ENCODE measurements around the gene MYO18B.

MYO18B gene

GRCh38 chr22:26008587-26008986 is 266.6 kb downstream of the MYO18B start:
- DNase-seq: no peak

- DNase-seq: no peak
These were observed 274.9 kb downstream of the MYO18B start for GRCh38 chr22:26016916-26017315.

GRCh38 chr22:26017932-26018331 is 275.9 kb downstream of the MYO18B start:
- no peak for DNase-seq

DNA sequence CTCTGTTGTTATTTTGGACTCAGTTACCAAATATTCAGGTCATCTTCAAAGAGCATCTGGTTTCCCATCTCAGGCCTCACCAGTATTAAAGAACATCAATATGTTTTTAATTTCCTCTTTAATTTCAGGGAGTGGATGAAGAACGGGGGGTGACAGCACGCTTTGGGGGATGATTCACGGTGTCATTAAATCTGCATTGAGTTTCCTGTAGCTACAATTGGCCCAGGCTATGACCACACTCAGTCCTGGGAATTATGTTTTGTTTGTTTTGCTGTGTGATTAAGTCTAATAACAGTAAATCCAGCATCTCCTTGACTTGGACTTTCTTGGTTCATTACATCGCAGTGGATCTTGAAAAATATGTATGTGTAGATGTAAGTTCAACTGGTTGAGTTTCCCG is 277.6 kb downstream of the MYO18B start:
- no peak for DNase-seq

GRCh38 chr22:26021516-26021915 is 279.5 kb downstream of the MYO18B start:
- no peak for DNase-seq

- no peak for DNase-seq
These were observed 281.3 kb downstream of the MYO18B start for GRCh38 chr22:26023104-26023775.

DNA sequence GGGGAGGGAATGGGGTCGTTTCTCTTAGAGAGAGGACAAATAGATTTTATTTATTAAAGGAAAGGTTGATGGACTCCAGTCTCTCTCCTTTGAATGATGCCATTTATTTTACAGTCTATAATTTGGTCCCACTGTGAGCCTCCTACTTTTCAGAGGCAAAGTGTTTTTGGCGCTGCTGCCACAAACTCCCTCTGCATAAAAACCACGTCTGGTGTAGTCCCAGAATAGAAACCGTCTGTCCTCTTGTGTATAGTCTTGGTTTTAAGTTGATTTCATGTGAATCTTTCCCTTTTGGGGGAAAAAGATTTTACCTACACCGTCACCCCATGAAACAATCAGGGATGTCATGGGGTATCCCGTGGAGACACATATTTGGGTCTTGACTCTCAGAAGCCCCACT is 283.6 kb downstream of the MYO18B start:
- DNase-seq: no peak

GRCh38 chr22:26027341-26027740 is 285.4 kb downstream of the MYO18B start:
- no peak for DNase-seq

- no peak for DNase-seq
These were observed 289.7 kb downstream of the MYO18B start for GRCh38 chr22:26031641-26032040.

GRCh38 chr22:26033071-26033470 is 291.1 kb downstream of the MYO18B start:
- no peak for DNase-seq

GRCh38 chr22:26033586-26033985 is 291.6 kb downstream of the MYO18B start:
- DNase-seq: no peak

- DNase-seq: no peak
These were observed 293.5 kb downstream of the MYO18B start for GRCh38 chr22:26035523-26035922.

DNA sequence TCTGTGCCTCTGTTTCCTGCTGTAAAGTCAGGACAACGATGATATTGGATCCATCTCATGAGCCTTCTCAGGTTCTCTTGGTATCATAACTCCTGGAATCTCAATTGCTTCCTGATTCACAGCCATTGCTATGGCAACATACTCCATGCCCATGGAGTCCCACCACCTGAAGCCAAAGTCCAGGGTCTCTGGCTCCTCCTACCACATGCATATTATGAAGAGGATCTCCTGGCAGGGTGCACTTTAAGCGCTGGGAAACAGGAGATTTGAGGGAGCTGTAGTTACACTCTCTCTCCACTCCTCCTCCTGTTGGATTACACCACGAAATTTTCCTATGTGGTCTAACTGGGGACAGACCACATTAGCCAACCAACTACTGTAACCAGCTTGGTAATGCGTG is 296.4 kb downstream of the MYO18B start:
- no peak for DNase-seq

DNA sequence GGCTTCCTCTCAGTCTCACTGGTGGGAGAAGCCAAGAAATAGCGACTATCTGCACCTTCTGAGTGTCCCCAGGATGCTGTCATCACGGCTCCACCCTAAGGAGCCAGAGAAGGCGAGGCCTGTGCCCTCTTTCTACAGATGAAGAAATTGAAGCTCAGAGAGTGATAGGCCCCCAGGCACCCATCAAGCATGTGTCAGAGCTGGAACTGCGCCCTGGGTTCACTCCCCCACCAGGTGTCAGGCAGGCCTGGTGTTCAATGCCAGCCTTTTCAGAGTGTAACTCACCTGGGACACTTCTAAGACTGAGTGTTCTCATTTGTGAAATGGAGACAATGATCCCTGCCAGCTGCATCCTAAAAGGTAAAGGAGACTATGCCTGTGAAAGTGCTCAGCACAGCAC is 299.9 kb downstream of the MYO18B start:
- DNase-seq: no peak

DNA sequence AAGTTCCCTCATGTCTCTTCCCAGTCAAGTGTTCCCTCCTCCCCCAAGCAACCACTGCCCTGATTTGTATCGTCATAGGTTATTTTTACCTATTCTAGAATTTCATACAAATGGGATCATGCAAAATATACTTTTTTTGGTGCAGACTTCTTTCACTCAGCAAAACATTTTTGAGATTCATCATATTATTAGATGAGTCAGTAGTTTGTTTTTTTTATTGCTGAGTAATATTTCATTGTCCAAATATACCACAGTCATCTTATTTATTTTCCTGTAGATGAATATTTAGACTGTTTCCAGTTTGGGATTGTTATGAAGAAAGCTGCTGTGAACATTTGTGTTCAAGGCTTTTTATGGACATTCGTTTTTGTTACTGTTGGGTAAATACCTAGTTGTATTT is 301.0 kb downstream of the MYO18B start:
- DNase-seq: no peak

GRCh38 chr22:26045051-26045450 is 303.1 kb downstream of the MYO18B start:
- DNase-seq: no peak

DNA sequence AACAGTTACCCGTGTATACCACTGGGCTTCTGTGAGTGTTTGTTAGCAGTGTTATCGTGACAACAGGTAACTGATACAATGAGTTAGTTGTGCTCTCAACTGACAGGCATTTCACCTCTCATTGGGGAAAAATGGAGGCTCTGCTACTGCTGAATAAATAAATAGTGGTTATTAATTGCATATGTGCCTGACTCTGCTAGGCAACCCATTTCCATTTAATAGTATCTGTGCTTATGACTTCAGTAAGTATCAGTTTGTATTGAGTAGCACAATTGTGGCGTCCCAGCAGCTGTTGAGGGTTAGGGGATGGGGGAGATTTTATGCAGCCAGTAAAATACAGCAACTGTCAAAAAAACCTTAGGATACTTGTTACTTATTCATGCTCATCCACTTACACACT is 303.9 kb downstream of the MYO18B start:
- DNase-seq: no peak

DNA sequence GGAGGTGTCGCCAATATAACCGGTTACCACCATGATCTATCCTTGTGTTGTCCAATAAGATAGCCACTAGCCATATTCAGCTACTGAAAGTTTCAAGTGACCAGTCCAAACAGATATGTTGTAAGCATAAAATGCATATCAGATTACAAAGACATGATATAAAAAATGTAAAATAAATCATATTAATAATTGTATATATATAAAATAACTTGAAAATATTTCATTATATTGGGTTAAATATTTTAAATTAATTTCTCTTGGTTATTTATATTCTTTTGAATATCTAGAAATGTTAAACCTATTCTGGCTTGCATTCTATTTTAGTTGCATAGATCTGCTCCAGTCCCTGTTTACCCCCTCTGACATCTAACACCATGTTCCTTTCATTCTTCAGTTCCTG is 305.5 kb downstream of the MYO18B start:
- DNase-seq: no peak

DNA sequence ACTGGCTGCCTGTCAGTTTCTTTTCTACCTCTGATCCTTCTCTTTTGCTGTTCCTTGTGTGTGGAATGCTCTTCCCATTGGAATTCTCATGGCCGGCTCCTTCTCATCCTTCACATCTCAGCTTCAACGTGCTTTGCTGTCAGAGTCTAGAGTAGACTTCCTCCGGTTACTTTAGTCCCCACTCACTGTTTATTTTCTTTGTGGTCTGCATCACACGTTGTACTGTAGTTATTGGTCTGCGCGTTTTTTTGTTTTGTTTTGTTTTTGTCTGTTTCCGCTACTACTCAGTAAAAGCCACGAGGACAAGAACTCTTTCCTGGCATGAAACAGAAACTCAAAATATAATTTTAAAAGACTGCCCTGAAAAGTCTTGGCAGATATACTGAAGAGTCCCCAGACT is 305.9 kb downstream of the MYO18B start:
- DNase-seq: no peak

DNA sequence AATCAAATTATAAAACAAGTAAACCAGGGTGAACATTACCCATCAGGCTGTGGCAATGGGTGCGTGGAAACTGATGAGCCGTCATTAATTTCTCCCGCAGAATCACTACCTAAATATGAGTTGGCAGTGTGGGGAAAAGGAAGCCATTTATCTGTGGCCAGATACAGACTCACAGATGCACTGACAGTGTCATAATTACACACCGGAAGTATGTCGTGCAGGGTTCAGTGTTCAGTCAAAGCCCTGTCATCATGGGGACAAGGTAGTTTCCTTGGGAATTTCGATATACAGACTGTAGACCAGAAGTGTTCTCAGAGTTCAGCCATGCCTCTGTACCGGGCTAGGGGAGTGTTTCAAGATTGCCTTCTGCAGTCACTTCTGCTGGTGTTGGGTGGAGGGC is 308.1 kb downstream of the MYO18B start:
- no peak for DNase-seq

DNA sequence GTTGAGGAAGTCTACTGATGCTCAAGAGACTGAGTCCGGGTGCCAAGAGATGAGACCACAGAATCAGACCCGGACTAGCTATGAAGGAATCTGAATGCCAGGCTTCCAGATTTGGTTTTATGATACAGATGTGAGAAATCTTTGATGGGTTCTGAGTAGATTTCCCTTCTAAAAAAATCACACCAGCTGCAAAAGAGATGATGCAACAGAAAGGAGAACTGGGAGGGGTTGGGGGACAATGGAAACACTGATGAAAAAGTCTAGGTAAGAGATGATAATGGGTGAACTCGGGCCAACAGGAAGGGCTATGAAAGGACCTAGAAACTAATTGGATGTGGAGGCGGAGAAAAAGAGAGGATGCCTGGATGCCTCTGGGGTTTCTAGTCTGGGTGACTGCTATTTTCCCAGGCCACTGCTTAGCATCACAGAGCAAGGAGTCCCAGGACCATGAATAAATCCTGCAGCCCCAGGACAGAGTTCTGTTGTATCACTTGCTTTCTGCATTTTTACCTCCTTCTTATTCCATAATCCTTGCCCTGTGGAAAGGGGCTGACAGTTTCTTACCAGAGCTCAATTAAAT is 311.8 kb downstream of the MYO18B start:
- no peak for DNase-seq

- DNase-seq: no peak
These were observed 313.0 kb downstream of the MYO18B start for GRCh38 chr22:26054841-26055605.

GRCh38 chr22:26055693-26056092 is 313.7 kb downstream of the MYO18B start:
- no peak for DNase-seq

DNA sequence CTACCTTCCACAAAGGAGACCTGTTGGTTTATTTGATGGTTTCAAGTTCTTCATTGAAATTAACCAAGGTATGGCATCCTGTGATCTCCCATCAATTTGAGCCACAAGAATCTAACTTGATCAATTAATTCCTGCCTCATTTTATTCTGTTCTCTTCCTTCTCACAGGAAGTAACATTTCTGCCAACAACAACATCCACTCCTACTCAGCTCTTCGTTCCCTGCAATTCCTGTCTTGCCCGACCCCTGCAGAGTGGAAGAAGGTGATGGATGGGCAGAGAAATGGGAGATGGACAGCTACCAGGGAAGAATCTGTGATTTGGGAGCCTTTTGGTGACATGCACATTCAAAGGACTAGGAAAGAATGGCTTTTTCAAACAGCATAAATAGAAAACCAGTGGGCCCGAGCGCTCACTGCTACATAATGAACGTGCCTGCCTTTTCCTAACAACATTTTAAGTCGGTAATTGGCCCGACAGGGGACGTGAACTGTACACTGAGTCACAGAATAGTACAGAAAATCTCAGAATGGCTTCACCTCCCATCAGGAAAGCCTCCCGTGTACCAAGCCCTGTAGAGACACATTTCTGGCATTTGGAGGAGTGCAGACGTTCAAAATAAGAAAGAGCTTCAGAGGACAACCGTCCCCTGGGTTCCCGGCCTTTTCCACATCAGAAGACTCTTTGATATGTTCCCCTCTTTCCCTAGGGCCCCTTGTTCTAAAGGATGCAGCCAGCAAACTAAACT is 314.6 kb downstream of the MYO18B start:
- DNase-seq: no peak
